Suprapubic skin (tissue), 3 donors: Measurements from ENCODE around the gene SLA2.
"Not testable (repeated sequence)": the region's sequence is repeated elsewhere in the genome, so short reads cannot be mapped to it uniquely, and the experiment has no call there.

Experiments used
- EP300 ChIP-seq: sonication (generic); formaldehyde crosslinking; IDR thresholded peaks from one replicate; pipeline ENCODE4 v1.6.1; 2017; ENCODE audit warnings: antibody characterized with exemption
- POLR2A ChIP-seq, 2 donors: fragments of 450-650 bp; IDR thresholded peaks; one replicate each; pipeline ENCODE4 v1.6.1; 2017; ENCODE audit warnings: antibody characterized with exemption in 2 of 2, mild to moderate bottlenecking in 2 of 2, moderate library complexity in 2 of 2
- TF ChIP-seq, protein P1 (sequence below), 2 donors: fragments of 200-600 bp in 1 of 2; fragments of 450-650 bp in 1 of 2; sonication (generic) in 1 of 2; IDR thresholded peaks; one replicate each; pipeline ENCODE4 v1.5.1; 2016 to 2019; ENCODE audit warnings: antibody characterized with exemption in 2 of 2, mild to moderate bottlenecking in 1 of 2, moderate library complexity in 1 of 2

DNA sequence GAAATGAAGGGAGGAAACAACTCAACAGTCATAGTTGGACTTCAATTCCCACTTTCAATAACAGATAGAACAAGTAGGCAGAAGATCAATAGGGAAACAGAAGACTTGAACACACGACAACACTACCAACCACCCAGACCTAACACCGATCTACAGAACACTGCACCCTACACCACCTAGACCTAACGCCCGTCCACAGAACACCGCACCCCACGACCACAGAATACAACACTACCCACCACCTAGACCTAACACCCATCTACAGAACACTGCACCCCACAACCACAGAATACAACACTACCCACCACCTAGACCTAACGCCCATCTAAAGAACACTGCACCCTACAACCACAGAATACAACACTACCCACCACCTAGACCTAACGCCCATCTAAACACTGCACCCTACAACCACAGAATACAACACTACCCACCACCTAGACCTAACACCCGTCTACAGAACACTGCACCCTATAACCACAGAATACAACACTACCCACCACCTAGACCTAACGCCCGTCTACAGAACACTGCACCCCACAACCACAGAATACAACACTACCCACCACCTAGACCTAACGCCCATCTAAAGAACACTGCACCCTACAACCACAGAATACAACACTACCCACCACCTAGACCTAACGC, 81.8 kb downstream of the SLA2 start:
- TF ChIP-seq, protein P1, sequence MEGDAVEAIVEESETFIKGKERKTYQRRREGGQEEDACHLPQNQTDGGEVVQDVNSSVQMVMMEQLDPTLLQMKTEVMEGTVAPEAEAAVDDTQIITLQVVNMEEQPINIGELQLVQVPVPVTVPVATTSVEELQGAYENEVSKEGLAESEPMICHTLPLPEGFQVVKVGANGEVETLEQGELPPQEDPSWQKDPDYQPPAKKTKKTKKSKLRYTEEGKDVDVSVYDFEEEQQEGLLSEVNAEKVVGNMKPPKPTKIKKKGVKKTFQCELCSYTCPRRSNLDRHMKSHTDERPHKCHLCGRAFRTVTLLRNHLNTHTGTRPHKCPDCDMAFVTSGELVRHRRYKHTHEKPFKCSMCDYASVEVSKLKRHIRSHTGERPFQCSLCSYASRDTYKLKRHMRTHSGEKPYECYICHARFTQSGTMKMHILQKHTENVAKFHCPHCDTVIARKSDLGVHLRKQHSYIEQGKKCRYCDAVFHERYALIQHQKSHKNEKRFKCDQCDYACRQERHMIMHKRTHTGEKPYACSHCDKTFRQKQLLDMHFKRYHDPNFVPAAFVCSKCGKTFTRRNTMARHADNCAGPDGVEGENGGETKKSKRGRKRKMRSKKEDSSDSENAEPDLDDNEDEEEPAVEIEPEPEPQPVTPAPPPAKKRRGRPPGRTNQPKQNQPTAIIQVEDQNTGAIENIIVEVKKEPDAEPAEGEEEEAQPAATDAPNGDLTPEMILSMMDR (IDR thresholded peaks at IDR 0.05) = not testable (repeated sequence)
- not testable (repeated sequence) for TF ChIP-seq EP300; POLR2A (IDR thresholded peaks at IDR 0.05)
